Measurements from ENCODE around the gene PILRA.
"Not testable (repeated sequence)": the region's sequence is repeated elsewhere in the genome, so short reads cannot be mapped to it uniquely, and the experiment has no call there.

The PILRA gene

GRCh38 chr7:100358027-100358856 is 15.0 kb upstream of the PILRA start, which contains the start of gene PILRB:
Gene PILRB, plus strand, starts transcription at chr7:100358117. Its CDS starts 186 bp downstream, at chr7:100358303.
- DNase-seq (ENCODE audit: low read depth, low spot score) = no peak

- no peak for DNase-seq (ENCODE audit: low read depth, low spot score)
These were observed 14.5 kb upstream of the PILRA start for GRCh38 chr7:100358857-100359212.

GRCh38 chr7:100360135-100360854 is 13.0 kb upstream of the PILRA start:
- DNase-seq (ENCODE audit: low read depth, low spot score) = no peak

GRCh38 chr7:100363098-100363497 is 10.2 kb upstream of the PILRA start:
- DNase-seq (ENCODE audit: low read depth, low spot score) = no peak

- not testable (repeated sequence) for DNase-seq (ENCODE audit: low read depth, low spot score)
These were observed 9.5 kb upstream of the PILRA start for GRCh38 chr7:100363797-100364196.

GRCh38 chr7:100364480-100364879 is 8.8 kb upstream of the PILRA start:
- no peak for DNase-seq (ENCODE audit: low read depth, low spot score)

GRCh38 chr7:100365998-100366367 is 7.3 kb upstream of the PILRA start:
- DNase-seq (ENCODE audit: low read depth, low spot score) = not testable (repeated sequence)

GRCh38 chr7:100366411-100367250 is 6.7 kb upstream of the PILRA start:
- DNase-seq (ENCODE audit: low read depth, low spot score) = no peak

- DNase-seq (ENCODE audit: low read depth, low spot score) = no peak
These were observed 6.1 kb upstream of the PILRA start for GRCh38 chr7:100367251-100367620.

- DNase-seq (ENCODE audit: low read depth, low spot score) = no peak
These were observed 5.3 kb upstream of the PILRA start for GRCh38 chr7:100367676-100368613.

GRCh38 chr7:100369105-100369504 is 4.2 kb upstream of the PILRA start:
- DNase-seq (ENCODE audit: low read depth, low spot score) = no peak

- DNase-seq (ENCODE audit: low read depth, low spot score) = no peak
These were observed 3.0 kb upstream of the PILRA start for GRCh38 chr7:100370303-100370702.

GRCh38 chr7:100370746-100371145 is 2.5 kb upstream of the PILRA start:
- no peak for DNase-seq (ENCODE audit: low read depth, low spot score)

- DNase-seq (ENCODE audit: low read depth, low spot score) = no peak
These were observed 1.6 kb upstream of the PILRA start for GRCh38 chr7:100371561-100372171.

GRCh38 chr7:100372256-100372655 is 1.0 kb upstream of the PILRA start:
- no peak for DNase-seq (ENCODE audit: low read depth, low spot score)

- DNase-seq (ENCODE audit: low read depth, low spot score) = no peak
These were observed 593 bp upstream of the PILRA start for GRCh38 chr7:100372694-100373093.

- not testable (repeated sequence) for DNase-seq (ENCODE audit: low read depth, low spot score)
These were observed 747 bp downstream of the PILRA start for GRCh38 chr7:100373870-100374598.

GRCh38 chr7:100374601-100375000 is 1.3 kb downstream of the PILRA start:
- no peak for DNase-seq (ENCODE audit: low read depth, low spot score)

- no peak for DNase-seq (ENCODE audit: low read depth, low spot score)
These were observed 2.8 kb downstream of the PILRA start for GRCh38 chr7:100376066-100376465.
